SK-N-SH (cell line): ENCODE results near the gene ELMO1. TPM values are rescaled to one million over a fixed set of nuclear protein-coding genes. Genes with fewer than 3 reads are reported as not detected.

ENCODE experiments used
- CTCF ChIA-PET: fragments of 300-600, 350-600 bp; formaldehyde crosslinking; extraction: SDS; loops from one replicate; lab custom pipeline; 2021; lab: Yijun Ruan, JAX
- POLR2A ChIA-PET: fragments of 350-600 bp; sonication (Branson Sonifier 250); formaldehyde crosslinking; extraction: SDS; loops from one replicate; lab custom pipeline; 2020; ENCODE audit warnings: antibody characterized with exemption, inconsistent platforms; lab: Yijun Ruan, JAX
- DNase-seq: peaks from one replicate; pipeline ENCODE4 v3.0.0; 2012
- H2AFZ ChIP-seq: fragments of 200-600 bp; sonication (generic); 2 replicates; pipeline ENCODE4 v1.8.1; 2016; ENCODE audit warnings: antibody characterized with exemption, mild to moderate bottlenecking, low read depth
- H3F3A ChIP-seq: fragments of 200-600 bp; sonication (generic); replicated peaks from 2 replicates; pipeline ENCODE3; 2016; ENCODE audit warnings: antibody characterized with exemption, mild to moderate bottlenecking; ENCODE audit not compliant: insufficient read depth
- H3K27ac ChIP-seq, 2 experiments: fragments of 200-500 bp in 1 of 2; fragments of 200-600 bp in 1 of 2; sonication (Bioruptor generic) in 1 of 2; sonication (generic), shearing (Covaris generic) in 1 of 2; 2 replicates each; pipeline versions ENCODE4 v1.5.1 to v1.6.1; 2014 to 2016; ENCODE audit warnings: low read depth in 2 of 2, inconsistent platforms in 1 of 2, low read length in 1 of 2, mild to moderate bottlenecking in 1 of 2, mixed read lengths in 1 of 2
- H3K27me3 ChIP-seq: fragments of 200-600 bp; sonication (generic), shearing (Covaris generic); 2 replicates; pipeline ENCODE4 v1.6.1; 2016; ENCODE audit warnings: mixed run types; ENCODE audit not compliant: insufficient read depth
- H3K36me3 ChIP-seq, 2 experiments: fragments of 200-500 bp in 1 of 2; fragments of 200-600 bp in 1 of 2; sonication (Bioruptor generic) in 1 of 2; sonication (generic) in 1 of 2; replicated peaks in 1 of 2; 2 replicates each; pipeline versions ENCODE3 to v1.5.1; 2014 to 2016; ENCODE audit warnings: low read length in 1 of 2, mild to moderate bottlenecking in 1 of 2; ENCODE audit not compliant: insufficient read depth in 2 of 2, control insufficient read depth in 1 of 2
- H3K4me1 ChIP-seq, 2 experiments: fragments of 200-500 bp in 1 of 2; fragments of 200-600 bp in 1 of 2; sonication (Bioruptor generic) in 1 of 2; sonication (generic), shearing (Covaris generic) in 1 of 2; 2 replicates each; pipeline versions ENCODE4 v1.5.1 to v1.6.1; 2014 to 2016; ENCODE audit warnings: low read depth in 1 of 2, low read length in 1 of 2, mixed run types in 1 of 2; ENCODE audit not compliant: insufficient read depth in 2 of 2, control insufficient read depth in 1 of 2
- H3K4me2 ChIP-seq: fragments of 200-600 bp; sonication (generic), shearing (Covaris generic); 2 replicates; pipeline ENCODE4 v1.6.1; 2017; ENCODE audit warnings: mixed run types
- H3K4me3 ChIP-seq, 2 experiments: fragments of 200-500 bp in 1 of 2; fragments of 200-600 bp in 1 of 2; sonication (Bioruptor generic) in 1 of 2; sonication (generic), shearing (Covaris generic) in 1 of 2; 2 replicates each; pipeline versions ENCODE4 v1.5.1 to v1.8.1; 2014 to 2016; ENCODE audit warnings: low read depth in 2 of 2, inconsistent platforms in 1 of 2, low read length in 1 of 2, mild to moderate bottlenecking in 1 of 2, mixed read lengths in 1 of 2, moderate library complexity in 1 of 2
- H3K79me2 ChIP-seq: fragments of 200-600 bp; sonication (generic); 2 replicates; pipeline ENCODE4 v1.8.1; 2017; ENCODE audit warnings: mild to moderate bottlenecking; ENCODE audit not compliant: insufficient read depth
- H3K9ac ChIP-seq: fragments of 200-600 bp; sonication (generic); 2 replicates; pipeline ENCODE4 v1.6.1; 2017; ENCODE audit warnings: mixed run types
- H3K9me2 ChIP-seq: fragments of 200-600 bp; sonication (generic); 2 replicates; pipeline ENCODE4 v1.6.1; 2017; ENCODE audit warnings: mixed run types
- H3K9me3 ChIP-seq: fragments of 200-600 bp; sonication (generic); 2 replicates; pipeline ENCODE4 v1.6.1; 2017; ENCODE audit warnings: mixed run types, mild to moderate bottlenecking, moderate library complexity
- H4K20me1 ChIP-seq: fragments of 200-600 bp; sonication (generic); 2 replicates; pipeline ENCODE4 v1.6.1; 2017; ENCODE audit warnings: mild to moderate bottlenecking, mixed run types; ENCODE audit not compliant: insufficient read depth
- CTCF ChIP-seq: fragments of 200-600 bp; sonication (generic); IDR thresholded peaks from 2 replicates; pipeline ENCODE4 v1.6.1; 2017; ENCODE audit warnings: antibody characterized with exemption, mild to moderate bottlenecking, moderate library complexity
- ELF1 ChIP-seq: IDR thresholded peaks from 2 replicates; pipeline ENCODE4 v1.4.0; 2012
- FOSL2 ChIP-seq: IDR thresholded peaks from 2 replicates; pipeline ENCODE4 v1.4.0; 2012; ENCODE audit warnings: low read depth, mild to moderate bottlenecking, moderate library complexity, borderline replicate concordance
- JUND ChIP-seq: IDR thresholded peaks from 2 replicates; pipeline ENCODE4 v1.4.0; 2012
- NRF1 ChIP-seq: IDR thresholded peaks from 2 replicates; pipeline ENCODE4 v1.6.1; 2012; ENCODE audit warnings: low read depth, mild to moderate bottlenecking, low read length
- RXRA ChIP-seq: IDR thresholded peaks from 2 replicates; pipeline ENCODE4 v1.4.0; 2012; ENCODE audit warnings: low read depth, mild to moderate bottlenecking, borderline replicate concordance
- TAF1 ChIP-seq: IDR thresholded peaks from 2 replicates; pipeline ENCODE4 v1.6.1; 2012; ENCODE audit warnings: low read depth, mild to moderate bottlenecking, low read length, moderate library complexity, borderline replicate concordance
- TEAD4 ChIP-seq: IDR thresholded peaks from 2 replicates; pipeline ENCODE4 v1.4.0; 2012; ENCODE audit warnings: mild to moderate bottlenecking, borderline replicate concordance; ENCODE audit not compliant: insufficient read depth
- USF1 ChIP-seq: IDR thresholded peaks from 2 replicates; pipeline ENCODE4 v1.4.0; 2012; ENCODE audit warnings: low read depth, borderline replicate concordance
- WGBS: methylation state at CpG from one replicate; pipeline ENCODE4 v1.1.6; 2017; ENCODE audit warnings: low lambda C conversion rate; 5-methylcytosine and 5-hydroxymethylcytosine counted together
- polyA plus RNA-seq, 3 experiments: library from polyadenylated mRNA; depleted of rRNA; stranded (reverse); fragments of >200 nt; gene quantifications; 2 replicates each; pipeline ENCODE4 v1.2.3, GENCODE V29; 2012
- TF ChIP-seq, protein P1 (sequence below): IDR thresholded peaks from 2 replicates; pipeline ENCODE4 v1.4.0; 2012; ENCODE audit warnings: low read depth

ELMO1 gene
- polyA plus RNA-seq, 1 of the 3 experiments (the other 2 are of a cell fraction) = 0.64 TPM

- Histone ChIP-seq H3K4me3 (no peak overlapping the region), H4K20me1 (no peaks in the 10 kb centered on the region), H3K27ac (no peak overlapping the region), H3K79me2 (no peaks in the 10 kb centered on the region), H3K4me1 (peaks cover 0 to 28% of the 10 kb centered on the region in 2 experiments; a peak in 2 of 4 replicates), H3K9me2 (no peaks in the 10 kb centered on the region), H2AFZ (no peak overlapping the region), H3K27me3 (no peaks in the 10 kb centered on the region), H3K9me3 (no peaks in the 10 kb centered on the region), H3F3A (no peaks in the 10 kb centered on the region), H3K36me3 (no peaks in the 10 kb centered on the region), H3K9ac (no peak overlapping the region), H3K4me2 (no peak overlapping the region)
- DNase-seq = no peak
- POLR2A ChIA-PET = no interaction called here
- TF ChIP-seq RXRA = no peak
- CTCF ChIA-PET = interaction anchor here (0.7 to 3.4 kb wide), 5 partner anchors 10 to 323 kb away, joined by 3 to 15 read pairs (median 4); no protein-coding TSS in a partner anchor
- 29% methylated on average over 1 of the region's 2 CpGs for WGBS
Observed at GRCh38 chr7:36875794-36876193, 572.9 kb downstream of the ELMO1 start.

DNA sequence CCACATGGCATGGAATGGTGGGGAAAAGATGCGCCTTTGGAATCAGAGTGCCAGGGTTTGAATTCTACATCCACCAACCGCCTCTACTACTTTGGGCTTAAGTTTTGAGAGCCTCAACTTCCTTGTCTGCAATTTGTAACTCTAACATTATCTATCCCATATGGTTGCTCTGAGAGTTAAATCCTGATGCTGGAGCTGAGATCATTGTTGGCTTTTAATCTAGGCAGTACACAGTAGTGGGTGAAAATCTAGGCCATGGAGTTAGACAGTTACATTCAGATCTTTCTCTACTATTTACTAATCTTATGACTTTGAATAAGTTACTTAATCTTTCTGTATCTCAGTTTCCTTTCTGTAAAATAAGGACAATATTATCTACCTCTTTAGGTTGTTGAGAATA lies 574.6 kb downstream of the ELMO1 start:
- Histone ChIP-seq H3K9me3 (no peaks in the 10 kb centered on the region), H3K4me2 (no peak overlapping the region), H3K79me2 (no peaks in the 10 kb centered on the region), H3K27ac (no peak overlapping the region), H3K4me3 (no peak overlapping the region), H3K4me1 (peaks cover 0 to 43% of the 10 kb centered on the region in 2 experiments; a peak in 2 of 4 replicates), H3K9me2 (no peaks in the 10 kb centered on the region), H4K20me1 (no peaks in the 10 kb centered on the region), H3K9ac (no peak overlapping the region), H2AFZ (no peak overlapping the region), H3K27me3 (no peaks in the 10 kb centered on the region), H3F3A (no peaks in the 10 kb centered on the region), H3K36me3 (peaks cover 0 to 3% of the 10 kb centered on the region in 2 experiments)
- WGBS = 68% methylated on average over 2 of the region's 2 CpGs
- ChIA-PET CTCF (interaction anchor here (1.1 to 2.1 kb wide), 3 partner anchors 8 to 324 kb away, joined by 3 to 12 read pairs (median 6); no protein-coding TSS in a partner anchor), POLR2A (no interaction called here)
- no peak for DNase-seq
- TF ChIP-seq TEAD4 (no peak), JUND (no peak), ELF1 (no peak), TAF1 (no peak), NRF1 (no peak), CTCF (no peak)
- TF ChIP-seq, protein P1, sequence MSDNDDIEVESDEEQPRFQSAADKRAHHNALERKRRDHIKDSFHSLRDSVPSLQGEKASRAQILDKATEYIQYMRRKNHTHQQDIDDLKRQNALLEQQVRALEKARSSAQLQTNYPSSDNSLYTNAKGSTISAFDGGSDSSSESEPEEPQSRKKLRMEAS = no peak

- CTCF ChIA-PET = interaction anchor here (0.7 to 1.2 kb wide), 4 partner anchors 16 to 384 kb away, joined by 3 to 4 read pairs (median 4); no protein-coding TSS in a partner anchor
- Histone ChIP-seq H3K27me3 (no peaks in the 10 kb centered on the region), H3F3A (no peaks in the 10 kb centered on the region), H3K36me3 (peaks cover 0 to 3% of the 10 kb centered on the region in 2 experiments), H3K4me2 (no peak overlapping the region), H3K4me3 (no peak overlapping the region), H3K27ac (peak overlapping the region in 1 of 2 experiments; percentile 98; a peak in 2 of 4 replicates), H3K9me2 (no peaks in the 10 kb centered on the region), H3K9ac (no peak overlapping the region), H3K9me3 (no peaks in the 10 kb centered on the region), H4K20me1 (no peaks in the 10 kb centered on the region), H3K4me1 (peaks cover 0 to 42% of the 10 kb centered on the region in 2 experiments; a peak in 2 of 4 replicates), H2AFZ (no peak overlapping the region), H3K79me2 (no peaks in the 10 kb centered on the region)
- POLR2A ChIA-PET = no interaction called here
- DNase-seq = peak; percentile 36
- TF ChIP-seq FOSL2 = no peak
- TF ChIP-seq USF1 = peak; percentile 80; the same call in 1 of the 2 replicates
Observed at GRCh38 chr7:36871863-36872262, 576.8 kb downstream of the ELMO1 start.
